Stimulated activated CD4-positive, alpha-beta T cell treated with anti-CD3 and anti-CD28 coated beads, Interleukin-12 subunit alpha, Interleukin-12 subunit beta, amount 100 ng/mL, for 24 hours (primary cell): ENCODE data around the gene RNASE8.

Experiments used
- DNase-seq, 2 experiments: peaks; one replicate each; pipeline ENCODE4 v3.0.0-alpha.2; 2020; ENCODE audit warnings: low read depth in 2 of 2

The RNASE8 gene

GRCh38 chr14:21092273-21093011 is 34.8 kb downstream of the RNASE8 start:
- DNase-seq, result peak; percentile 80 to 89

GRCh38 chr14:21093018-21093417 is 35.4 kb downstream of the RNASE8 start:
- DNase-seq, result no peak

- DNase-seq, result no peak
Observed at GRCh38 chr14:21093769-21094681, 36.4 kb downstream of the RNASE8 start.

GRCh38 chr14:21095430-21096205 is 38.0 kb downstream of the RNASE8 start:
- no peak for DNase-seq

GRCh38 chr14:21096438-21096837 is 38.8 kb downstream of the RNASE8 start:
- DNase-seq, result no peak

- no peak for DNase-seq
Observed at GRCh38 chr14:21096978-21097635, 39.5 kb downstream of the RNASE8 start.

- DNase-seq, result no peak
Observed at GRCh38 chr14:21097636-21098075, 40.0 kb downstream of the RNASE8 start.

- no peak for DNase-seq
Observed at GRCh38 chr14:21098076-21098891, 40.7 kb downstream of the RNASE8 start, which contains the start of gene ZNF219. ZNF219 (minus strand) TSS chr14:21098655; CDS start chr14:21093591, 5,064 bp downstream.

- no peak for DNase-seq
Observed at GRCh38 chr14:21098892-21099595, 41.4 kb downstream of the RNASE8 start.

GRCh38 chr14:21099596-21099985 is 42.0 kb downstream of the RNASE8 start:
- DNase-seq, result no peak

GRCh38 chr14:21100931-21101330 is 43.3 kb downstream of the RNASE8 start, which contains the start of gene TMEM253:
TMEM253 (plus strand) TSS chr14:21101066; CDS start chr14:21101344, 278 bp downstream.
- DNase-seq, result no peak

GRCh38 chr14:21101802-21102413 is 44.3 kb downstream of the RNASE8 start:
- no peak for DNase-seq

- no peak for DNase-seq
Observed at GRCh38 chr14:21102521-21103410, 45.1 kb downstream of the RNASE8 start.

GRCh38 chr14:21103411-21103709 is 45.7 kb downstream of the RNASE8 start:
- DNase-seq, result no peak

GRCh38 chr14:21103710-21104447 is 46.3 kb downstream of the RNASE8 start:
- peak; percentile 87 to 92 for DNase-seq

GRCh38 chr14:21104448-21105060 is 46.9 kb downstream of the RNASE8 start:
- DNase-seq, result peak; percentile 39 to 45

GRCh38 chr14:21105095-21105494 is 47.5 kb downstream of the RNASE8 start:
- no peak for DNase-seq
